SK-N-MC (cell line): Measurements from ENCODE around the gene CPM.

Experiments used
- DNase-seq: peaks from one replicate; pipeline ENCODE4 v3.0.0-alpha.2; 2011; ENCODE audit warnings: low read depth, low spot score
- H3K27ac ChIP-seq: fragments of 200-600 bp; sonication (generic); 2 replicates; pipeline ENCODE4 v1.5.1; 2016; ENCODE audit warnings: mixed run types
- H3K36me3 ChIP-seq: fragments of 200-600 bp; sonication (generic); 2 replicates; pipeline ENCODE4 v1.6.1; 2017; ENCODE audit warnings: antibody characterized with exemption, low read length, mixed read lengths; ENCODE audit not compliant: insufficient read depth
- H3K4me3 ChIP-seq: fragments of 200-600 bp; sonication (generic); 2 replicates; pipeline ENCODE4 v1.5.1; 2016
- H3K9ac ChIP-seq: fragments of 200-600 bp; sonication (generic); 2 replicates; pipeline ENCODE4 v1.8.0; 2017; ENCODE audit warnings: mixed run types, mixed read lengths; ENCODE audit not compliant: insufficient read length
- H3K9me3 ChIP-seq: fragments of 200-600 bp; sonication (generic); 2 replicates; pipeline ENCODE4 v1.6.1; 2017; ENCODE audit warnings: low read depth, mild to moderate bottlenecking, antibody characterized with exemption, low read length, moderate library complexity, mixed read lengths
- EZH2 ChIP-seq: fragments of 200-600 bp; sonication (generic); IDR thresholded peaks from one replicate; pipeline ENCODE4 v1.6.1; 2017; ENCODE audit warnings: antibody characterized with exemption
- FOXP2 ChIP-seq: optimal IDR thresholded peaks from 2 replicates; pipeline ENCODE3; 2011; ENCODE audit warnings: mild to moderate bottlenecking, moderate library complexity; ENCODE audit not compliant: insufficient read depth; ENCODE audit errors: extremely low read length, control extremely low read depth
- POLR2AphosphoS5 ChIP-seq: IDR thresholded peaks from 2 replicates; pipeline ENCODE4 v1.6.1; 2012; ENCODE audit warnings: mild to moderate bottlenecking, low read depth, low read length, borderline replicate concordance

The CPM gene

GRCh38 chr12:68972595-68972994 is 39.6 kb upstream of the CPM start:
- Histone ChIP-seq H3K36me3 (no peaks in the 10 kb centered on the region), H3K27ac (no peak overlapping the region), H3K9me3 (no peaks in the 10 kb centered on the region), H3K9ac (no peak overlapping the region), H3K4me3 (no peak overlapping the region)
- no peak for DNase-seq
- TF ChIP-seq FOXP2: no peak
- no peak for TF ChIP-seq EZH2
- TF ChIP-seq POLR2AphosphoS5: no peak

GRCh38 chr12:68971404-68971803 is 38.4 kb upstream of the CPM start:
- Histone ChIP-seq H3K27ac (no peak overlapping the region), H3K9me3 (no peaks in the 10 kb centered on the region), H3K4me3 (no peak overlapping the region), H3K36me3 (no peaks in the 10 kb centered on the region), H3K9ac (no peak overlapping the region)
- TF ChIP-seq POLR2AphosphoS5 (no peak), EZH2 (no peak), FOXP2 (no peak)
- DNase-seq: no peak

- Histone ChIP-seq H3K27ac (no peak overlapping the region), H3K9ac (no peak overlapping the region), H3K36me3 (no peaks in the 10 kb centered on the region), H3K4me3 (no peak overlapping the region), H3K9me3 (no peaks in the 10 kb centered on the region)
- DNase-seq: no peak
- TF ChIP-seq EZH2 (no peak), POLR2AphosphoS5 (no peak), FOXP2 (no peak)
Measured at GRCh38 chr12:68970951-68971350, 38.0 kb upstream of the CPM start.

- no peak overlapping the region for H3K9ac ChIP-seq
- H3K4me3 ChIP-seq: no peak overlapping the region
- no peak for DNase-seq
- no peaks in the 10 kb centered on the region for H3K36me3 ChIP-seq
- no peaks in the 10 kb centered on the region for H3K9me3 ChIP-seq
- no peak for TF ChIP-seq EZH2
- TF ChIP-seq FOXP2: no peak
- no peak for TF ChIP-seq POLR2AphosphoS5
- H3K27ac ChIP-seq: no peak overlapping the region
Measured at GRCh38 chr12:68970306-68970705, 37.3 kb upstream of the CPM start.

- H3K9ac ChIP-seq: no peak overlapping the region
- TF ChIP-seq POLR2AphosphoS5: no peak
- no peak for TF ChIP-seq FOXP2
- TF ChIP-seq EZH2: no peak
- H3K4me3 ChIP-seq: no peak overlapping the region
- no peak overlapping the region for H3K27ac ChIP-seq
- no peaks in the 10 kb centered on the region for H3K9me3 ChIP-seq
- DNase-seq: no peak
- no peaks in the 10 kb centered on the region for H3K36me3 ChIP-seq
Measured at GRCh38 chr12:68967046-68967445, 34.1 kb upstream of the CPM start.

- Histone ChIP-seq H3K9me3 (no peaks in the 10 kb centered on the region), H3K4me3 (no peak overlapping the region), H3K27ac (no peak overlapping the region), H3K9ac (no peak overlapping the region), H3K36me3 (no peaks in the 10 kb centered on the region)
- TF ChIP-seq FOXP2 (no peak), EZH2 (no peak), POLR2AphosphoS5 (no peak)
- DNase-seq: no peak
Measured at GRCh38 chr12:68963856-68964745, 31.1 kb upstream of the CPM start.

GRCh38 chr12:68962877-68963855 is 30.2 kb upstream of the CPM start:
- Histone ChIP-seq H3K27ac (no peak overlapping the region), H3K36me3 (no peaks in the 10 kb centered on the region), H3K9me3 (no peaks in the 10 kb centered on the region), H3K4me3 (no peak overlapping the region), H3K9ac (no peak overlapping the region)
- TF ChIP-seq FOXP2 (no peak), EZH2 (no peak), POLR2AphosphoS5 (no peak)
- DNase-seq: no peak

- no peak for DNase-seq
- H3K4me3 ChIP-seq: no peak overlapping the region
- no peak overlapping the region for H3K9ac ChIP-seq
- no peaks in the 10 kb centered on the region for H3K36me3 ChIP-seq
- no peak overlapping the region for H3K27ac ChIP-seq
- H3K9me3 ChIP-seq: no peaks in the 10 kb centered on the region
- TF ChIP-seq EZH2 (no peak), POLR2AphosphoS5 (no peak)
Measured at GRCh38 chr12:68959891-68960464, 27.0 kb upstream of the CPM start.
